Stomach (tissue), 9 donors: ENCODE measurements around the gene SCYL1. TPM values are rescaled to one million over a fixed set of nuclear protein-coding genes. Genes with fewer than 3 reads are reported as not detected.

Experiments used
- DNase-seq, 2 donors: peaks; one replicate each; pipeline versions ENCODE4 v3.0.0 to v3.0.0-alpha.2; 2013 to 2019
- H3K27ac ChIP-seq, 5 donors: fragments of 200-600 bp in 4 of 5; sonication (generic) in 4 of 5; one replicate each; pipeline ENCODE4 v1.5.1; 2013 to 2019; ENCODE audit warnings: mild to moderate bottlenecking in 1 of 5, moderate library complexity in 1 of 5
- H3K27me3 ChIP-seq, 3 donors: fragments of 200-600 bp; sonication (generic); one replicate each; pipeline ENCODE4 v1.5.1; 2017 to 2019; ENCODE audit warnings: mixed run types in 1 of 3
- H3K36me3 ChIP-seq, 4 donors: fragments of 200-600 bp; sonication (generic); 1 replicate in 3 of 4; 2 replicates in 1 of 4; pipeline ENCODE4 v1.5.1; 2016 to 2019
- H3K4me1 ChIP-seq, 4 donors: fragments of 200-600 bp; sonication (generic); one replicate each; pipeline ENCODE4 v1.5.1; 2016 to 2019
- H3K4me3 ChIP-seq, 4 donors: fragments of 200-600 bp; sonication (generic) in 3 of 4; one replicate each; pipeline ENCODE4 v1.5.1; 2016 to 2019; ENCODE audit warnings: mild to moderate bottlenecking in 1 of 4
- H3K9me3 ChIP-seq, 4 donors: fragments of 200-600 bp; sonication (generic); one replicate each; pipeline ENCODE4 v1.5.1; 2016 to 2019
- EP300 ChIP-seq: sonication (generic); formaldehyde crosslinking; IDR thresholded peaks from one replicate; pipeline ENCODE4 v1.6.1; 2017; ENCODE audit warnings: antibody characterized with exemption
- POLR2A ChIP-seq, 4 donors: fragments of 450-650 bp; IDR thresholded peaks; one replicate each; pipeline ENCODE4 v1.6.1; 2016; ENCODE audit warnings: antibody characterized with exemption in 4 of 4, control low read depth in 2 of 4, mild to moderate bottlenecking in 1 of 4, moderate library complexity in 1 of 4
- POLR2AphosphoS5 ChIP-seq, 3 donors: sonication (generic); formaldehyde crosslinking; IDR thresholded peaks; one replicate each; pipeline ENCODE4 v1.6.1; 2016; ENCODE audit warnings: antibody characterized with exemption in 3 of 3
- WGBS, 5 donors: extraction: QIAGEN DNeasy Blood & Tissue Kit in 3 of 5; methylation state at CpG; one replicate each; pipeline versions ENCODE4 v1.1.5 to v1.1.7; 2013 to 2018; 5-methylcytosine and 5-hydroxymethylcytosine counted together
- intact Hi-C: fragments of 100-400 bp; cut with DNase I; formaldehyde crosslinking; loops from one replicate; pipeline ENCODE4 v1.15.1; 2023; ENCODE audit warnings: low total_unique reads
- polyA plus RNA-seq, 3 donors: library from polyadenylated mRNA; stranded (reverse); fragments of 200-250 nt; gene quantifications; one replicate each; pipeline ENCODE4 v1.2.3, GENCODE V29; 2013
- total RNA-seq, 5 donors: library from RNA; depleted of rRNA; stranded (reverse); fragments of >200 nt; gene quantifications; one replicate each; pipeline versions ENCODE4 v1.1.0 to v1.2.3, GENCODE V29; 2014 to 2016
- TF ChIP-seq, protein P1 (sequence below), 7 experiments: fragments of 450-650 bp in 4 of 7; fragments of 200-600 bp in 3 of 7; sonication (generic) in 3 of 7; IDR thresholded peaks; one replicate each; pipeline ENCODE4 v1.5.1; 2016 to 2019; ENCODE audit warnings: antibody characterized with exemption in 7 of 7, control low read depth in 2 of 7, mild to moderate bottlenecking in 1 of 7
- donor health status: healthy with polysubstance abuse.
- donor health status: Bipolar disorder and iron deficiency.
- donor health status: healthy.

The SCYL1 gene
- total and polyA plus RNA-seq, 8 donors: 3.5 to 94.8 (median 75.1) TPM

GRCh38 chr11:65576232-65576866 is 51.5 kb downstream of the SCYL1 start:
- no peak for TF ChIP-seq POLR2AphosphoS5 (IDR thresholded peaks at IDR 0.05)
- TF ChIP-seq EP300: no peak
- TF ChIP-seq POLR2A (IDR thresholded peaks at IDR 0.05): no peak
- TF ChIP-seq, protein P1, sequence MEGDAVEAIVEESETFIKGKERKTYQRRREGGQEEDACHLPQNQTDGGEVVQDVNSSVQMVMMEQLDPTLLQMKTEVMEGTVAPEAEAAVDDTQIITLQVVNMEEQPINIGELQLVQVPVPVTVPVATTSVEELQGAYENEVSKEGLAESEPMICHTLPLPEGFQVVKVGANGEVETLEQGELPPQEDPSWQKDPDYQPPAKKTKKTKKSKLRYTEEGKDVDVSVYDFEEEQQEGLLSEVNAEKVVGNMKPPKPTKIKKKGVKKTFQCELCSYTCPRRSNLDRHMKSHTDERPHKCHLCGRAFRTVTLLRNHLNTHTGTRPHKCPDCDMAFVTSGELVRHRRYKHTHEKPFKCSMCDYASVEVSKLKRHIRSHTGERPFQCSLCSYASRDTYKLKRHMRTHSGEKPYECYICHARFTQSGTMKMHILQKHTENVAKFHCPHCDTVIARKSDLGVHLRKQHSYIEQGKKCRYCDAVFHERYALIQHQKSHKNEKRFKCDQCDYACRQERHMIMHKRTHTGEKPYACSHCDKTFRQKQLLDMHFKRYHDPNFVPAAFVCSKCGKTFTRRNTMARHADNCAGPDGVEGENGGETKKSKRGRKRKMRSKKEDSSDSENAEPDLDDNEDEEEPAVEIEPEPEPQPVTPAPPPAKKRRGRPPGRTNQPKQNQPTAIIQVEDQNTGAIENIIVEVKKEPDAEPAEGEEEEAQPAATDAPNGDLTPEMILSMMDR (IDR thresholded peaks at IDR 0.05): no peak
- intact Hi-C loops: no loop called here
- Histone ChIP-seq H3K4me3 (peak overlapping the region; percentile 75 to 89 (median 80)), H3K27ac (peak overlapping the region; percentile 86 to 97 (median 95)), H3K4me1 (peaks cover 57 to 88% (median 69%) of the 10 kb centered on the region in 4 donors), H3K36me3 (peaks cover 25 to 30% (median 28%) of the 10 kb centered on the region in 4 donors), H3K27me3 (no peaks in the 10 kb centered on the region), H3K9me3 (no peaks in the 10 kb centered on the region)
- WGBS, 5 donors: 1 to 15% (median 10%) methylated on average over 12 to 26 of the region's 26 CpGs
- DNase-seq: no peak

- 19 to 39% (median 24%) methylated on average over 12 to 18 of the region's 18 CpGs for WGBS, 5 donors
- peak; percentile 78 to 83 for DNase-seq
- Histone ChIP-seq H3K4me1 (peaks cover 50 to 80% (median 62%) of the 10 kb centered on the region in 4 donors), H3K27ac (peak overlapping the region; percentile 86 to 97 (median 95)), H3K27me3 (no peaks in the 10 kb centered on the region), H3K36me3 (peaks cover 33 to 38% (median 35%) of the 10 kb centered on the region in 4 donors), H3K4me3 (peak overlapping the region; percentile 75 to 89 (median 80)), H3K9me3 (no peaks in the 10 kb centered on the region)
- intact Hi-C loops: no loop called here
- TF ChIP-seq, protein P1 (IDR thresholded peaks at IDR 0.05): no peak
- no peak for TF ChIP-seq EP300
- TF ChIP-seq POLR2AphosphoS5 (IDR thresholded peaks at IDR 0.05): peak; percentile 66 to 80 (median 66)
- TF ChIP-seq POLR2A (IDR thresholded peaks at IDR 0.05): peak in 1 of 4 donors; percentile 18
Measured at GRCh38 chr11:65576867-65577755, 52.2 kb downstream of the SCYL1 start.

GRCh38 chr11:65577756-65578109 is 52.9 kb downstream of the SCYL1 start:
- no peak for DNase-seq
- 36 to 52% (median 49%) methylated on average over 6 to 8 of the region's 8 CpGs for WGBS, 5 donors
- no peaks in the 10 kb centered on the region for H3K27me3 ChIP-seq
- H3K9me3 ChIP-seq: no peaks in the 10 kb centered on the region
- H3K27ac ChIP-seq: peak overlapping the region; percentile 86 to 97 (median 95)
- intact Hi-C loops: no loop called here
- H3K36me3 ChIP-seq: peaks cover 37 to 44% (median 41%) of the 10 kb centered on the region in 4 donors
- no peak for TF ChIP-seq POLR2AphosphoS5 (IDR thresholded peaks at IDR 0.05)
- TF ChIP-seq POLR2A (IDR thresholded peaks at IDR 0.05): no peak
- TF ChIP-seq, protein P1 (IDR thresholded peaks at IDR 0.05): no peak
- TF ChIP-seq EP300: no peak
- H3K4me1 ChIP-seq: peaks cover 49 to 78% (median 60%) of the 10 kb centered on the region in 4 donors
- H3K4me3 ChIP-seq: peak overlapping the region; percentile 75 to 89 (median 80)

GRCh38 chr11:65578134-65578533 is 53.3 kb downstream of the SCYL1 start:
- H3K4me3 ChIP-seq: peak overlapping the region; percentile 75 to 89 (median 80)
- TF ChIP-seq POLR2A (IDR thresholded peaks at IDR 0.05) (no peak), EP300 (no peak), POLR2AphosphoS5 (IDR thresholded peaks at IDR 0.05) (no peak)
- TF ChIP-seq, protein P1 (IDR thresholded peaks at IDR 0.05): no peak
- DNase-seq: no peak
- H3K36me3 ChIP-seq: peaks cover 37 to 48% (median 43%) of the 10 kb centered on the region in 4 donors
- no peaks in the 10 kb centered on the region for H3K27me3 ChIP-seq
- peaks cover 47 to 75% (median 56%) of the 10 kb centered on the region in 4 donors for H3K4me1 ChIP-seq
- intact Hi-C loops: no loop called here
- 87 to 96% (median 94%) methylated on average over 7 of the region's 7 CpGs for WGBS, 5 donors
- peak overlapping the region in 4 of 5 donors; percentile 95 to 97 (median 96) for H3K27ac ChIP-seq
- H3K9me3 ChIP-seq: no peaks in the 10 kb centered on the region
